Measurements from ENCODE around the gene GREB1.

DNA sequence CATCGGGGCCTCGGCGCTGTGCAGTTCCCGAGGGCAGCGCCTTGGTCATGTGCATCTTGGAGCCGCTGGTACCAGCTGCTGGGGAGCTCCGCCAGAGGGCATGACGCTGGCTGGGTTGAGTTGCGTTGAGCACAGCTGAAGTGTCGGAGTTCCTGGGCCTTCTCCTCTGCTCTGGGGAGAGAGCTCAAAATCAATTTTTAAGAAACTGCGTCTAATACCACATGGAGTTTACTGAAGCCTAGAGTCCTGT lies 48.7 kb downstream of the GREB1 start:
- TF ChIP-seq, protein P1, sequence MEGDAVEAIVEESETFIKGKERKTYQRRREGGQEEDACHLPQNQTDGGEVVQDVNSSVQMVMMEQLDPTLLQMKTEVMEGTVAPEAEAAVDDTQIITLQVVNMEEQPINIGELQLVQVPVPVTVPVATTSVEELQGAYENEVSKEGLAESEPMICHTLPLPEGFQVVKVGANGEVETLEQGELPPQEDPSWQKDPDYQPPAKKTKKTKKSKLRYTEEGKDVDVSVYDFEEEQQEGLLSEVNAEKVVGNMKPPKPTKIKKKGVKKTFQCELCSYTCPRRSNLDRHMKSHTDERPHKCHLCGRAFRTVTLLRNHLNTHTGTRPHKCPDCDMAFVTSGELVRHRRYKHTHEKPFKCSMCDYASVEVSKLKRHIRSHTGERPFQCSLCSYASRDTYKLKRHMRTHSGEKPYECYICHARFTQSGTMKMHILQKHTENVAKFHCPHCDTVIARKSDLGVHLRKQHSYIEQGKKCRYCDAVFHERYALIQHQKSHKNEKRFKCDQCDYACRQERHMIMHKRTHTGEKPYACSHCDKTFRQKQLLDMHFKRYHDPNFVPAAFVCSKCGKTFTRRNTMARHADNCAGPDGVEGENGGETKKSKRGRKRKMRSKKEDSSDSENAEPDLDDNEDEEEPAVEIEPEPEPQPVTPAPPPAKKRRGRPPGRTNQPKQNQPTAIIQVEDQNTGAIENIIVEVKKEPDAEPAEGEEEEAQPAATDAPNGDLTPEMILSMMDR (IDR thresholded peaks at IDR 0.05; ENCODE audit: insufficient read depth, low read length, poor library complexity, severe bottlenecking): no peak
- TF ChIP-seq EZH2phosphoT487 (conservative IDR thresholded peaks at IDR 0.05; ENCODE audit: low read length): no peak
